ENCODE data around the gene HARS1. TPM values are rescaled to one million over a fixed set of nuclear protein-coding genes. Genes with fewer than 3 reads are reported as not detected.
"Not testable (repeated sequence)": the region's sequence is repeated elsewhere in the genome, so short reads cannot be mapped to it uniquely, and the experiment has no call there.

Gene HARS1
- total RNA-seq, 4 donors from 2014 or later = 44.3 to 74.0 (median 62.9) TPM

GRCh38 chr5:140664359-140665119 is 26.6 kb downstream of the HARS1 start, which contains the start of gene WDR55:
WDR55 (plus strand) TSS chr5:140664904; CDS start chr5:140664913, 9 bp downstream.
- Histone ChIP-seq H3K4me1 (peaks cover 12 to 34% (median 16%) of the 10 kb centered on the region in 3 donors), H3K27ac (peak within 1 kb of the TSS; percentile 89 to 99 (median 94)), H3K4me3 (peak within 1 kb of the TSS; percentile 62 to 96 (median 90)), H3K27me3 (no peaks in the 10 kb centered on the region), H3K36me3 (peaks cover 12 to 71% (median 35%) of the 10 kb centered on the region in 3 donors), H3K9me3 (no peaks in the 10 kb centered on the region)
- 0% methylated on average over 11 to 22 of the region's 54 CpGs for WGBS, 2 donors
- no peak for TF ChIP-seq CTCF (IDR thresholded peaks at IDR 0.05)
- peak in 3 of 4 donors; percentile 56 to 83 (median 64) for TF ChIP-seq POLR2A (IDR thresholded peaks at IDR 0.05)
- intact Hi-C loops (cut with DNase I) = no loop called here
- peak; percentile 83 for DNase-seq

GRCh38 chr5:140664030-140664358 is 27.2 kb downstream of the HARS1 start:
- intact Hi-C loops (cut with DNase I) = no loop called here
- H3K4me3 ChIP-seq = peak overlapping the region; percentile 62 to 96 (median 90)
- WGBS, 2 donors = 4 to 7% methylated on average over 9 to 18 of the region's 18 CpGs
- peaks cover 12 to 34% (median 16%) of the 10 kb centered on the region in 3 donors for H3K4me1 ChIP-seq
- H3K36me3 ChIP-seq = peaks cover 14 to 71% (median 35%) of the 10 kb centered on the region in 3 donors
- TF ChIP-seq CTCF (IDR thresholded peaks at IDR 0.05) (no peak), POLR2A (IDR thresholded peaks at IDR 0.05) (no peak)
- H3K9me3 ChIP-seq = no peaks in the 10 kb centered on the region
- no peaks in the 10 kb centered on the region for H3K27me3 ChIP-seq
- H3K27ac ChIP-seq = peak overlapping the region; percentile 89 to 99 (median 94)
- no peak for DNase-seq

- H3K4me3 ChIP-seq; H3K9me3 ChIP-seq; H3K27ac ChIP-seq; H3K27me3 ChIP-seq; intact Hi-C loops (cut with DNase I); DNase-seq: not testable (repeated sequence)
- Histone ChIP-seq H3K36me3 (peaks cover 21 to 81% (median 60%) of the 10 kb centered on the region in 3 donors), H3K4me1 (peaks cover 2 to 12% (median 5%) of the 10 kb centered on the region in 3 donors)
- WGBS, 2 donors = 89% methylated on average over 6 of the region's 6 CpGs
Observed at GRCh38 chr5:140660371-140660770, 30.8 kb downstream of the HARS1 start.

GRCh38 chr5:140658870-140659269 is 32.3 kb downstream of the HARS1 start:
- H3K4me3 ChIP-seq = no peak overlapping the region
- H3K9me3 ChIP-seq = no peaks in the 10 kb centered on the region
- intact Hi-C loops (cut with DNase I) = no loop called here
- H3K27me3 ChIP-seq = no peaks in the 10 kb centered on the region
- TF ChIP-seq POLR2A (IDR thresholded peaks at IDR 0.05) = no peak
- no peak for TF ChIP-seq CTCF (IDR thresholded peaks at IDR 0.05)
- WGBS, 2 donors = 96% methylated on average over 17 of the region's 17 CpGs
- peaks cover 0 to 5% (median 3%) of the 10 kb centered on the region in 3 donors for H3K4me1 ChIP-seq
- DNase-seq = no peak
- H3K27ac ChIP-seq = no peak overlapping the region
- peaks cover 26 to 96% (median 75%) of the 10 kb centered on the region in 3 donors for H3K36me3 ChIP-seq

GRCh38 chr5:140647042-140647419 is 44.1 kb downstream of the HARS1 start:
- Histone ChIP-seq H3K36me3 (peaks cover 0 to 74% (median 26%) of the 10 kb centered on the region in 3 donors), H3K27me3 (no peaks in the 10 kb centered on the region), H3K27ac (peak overlapping the region; percentile 84 to 91 (median 90)), H3K9me3 (no peaks in the 10 kb centered on the region), H3K4me1 (peaks cover 7 to 58% (median 8%) of the 10 kb centered on the region in 3 donors), H3K4me3 (peak overlapping the region; percentile 64 to 93 (median 86))
- DNase-seq = no peak
- intact Hi-C loops (cut with DNase I) = loop anchor here (10.0 kb wide), 1 partner anchor 242 kb away; the partner anchor contains the start of gene ANKHD1
- 0% methylated on average over 9 to 21 of the region's 27 CpGs for WGBS, 2 donors
- TF ChIP-seq POLR2A (IDR thresholded peaks at IDR 0.05) = no peak
- TF ChIP-seq CTCF (IDR thresholded peaks at IDR 0.05) = no peak
